GM18498 (cell line): ENCODE measurements around the gene PODNL1.
"Not testable (repeated sequence)": the region's sequence is repeated elsewhere in the genome, so short reads cannot be mapped to it uniquely, and the experiment has no call there.

Experiments
- ATAC-seq: cut with Tn5 transposase; IDR thresholded peaks from one replicate; pipeline ENCODE4 v1.9.1; 2021; ENCODE audit warnings: mild to moderate bottlenecking, moderate library complexity; ENCODE audit not compliant: unreplicated experiment

The PODNL1 gene

DNA sequence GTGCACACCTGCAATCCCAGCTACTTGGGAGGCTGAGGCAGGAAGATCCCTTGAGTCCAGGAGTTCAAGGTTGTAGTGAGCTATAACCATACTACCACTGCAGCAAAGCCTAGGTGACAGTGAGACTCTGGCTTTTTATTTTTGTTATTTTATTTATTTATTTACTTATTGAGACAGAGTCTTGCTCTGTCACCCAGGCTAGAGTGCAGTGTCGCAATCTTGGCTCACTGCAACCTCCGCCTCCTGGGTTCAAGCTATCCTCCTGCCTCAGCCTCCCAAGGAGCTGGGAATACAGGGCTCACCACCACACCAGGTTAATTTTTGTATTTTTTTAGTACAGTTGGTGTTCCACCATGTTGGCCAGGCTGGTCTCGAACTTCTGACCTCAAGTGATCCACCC lies 35.3 kb upstream of the PODNL1 start:
- ATAC-seq: not testable (repeated sequence)

DNA sequence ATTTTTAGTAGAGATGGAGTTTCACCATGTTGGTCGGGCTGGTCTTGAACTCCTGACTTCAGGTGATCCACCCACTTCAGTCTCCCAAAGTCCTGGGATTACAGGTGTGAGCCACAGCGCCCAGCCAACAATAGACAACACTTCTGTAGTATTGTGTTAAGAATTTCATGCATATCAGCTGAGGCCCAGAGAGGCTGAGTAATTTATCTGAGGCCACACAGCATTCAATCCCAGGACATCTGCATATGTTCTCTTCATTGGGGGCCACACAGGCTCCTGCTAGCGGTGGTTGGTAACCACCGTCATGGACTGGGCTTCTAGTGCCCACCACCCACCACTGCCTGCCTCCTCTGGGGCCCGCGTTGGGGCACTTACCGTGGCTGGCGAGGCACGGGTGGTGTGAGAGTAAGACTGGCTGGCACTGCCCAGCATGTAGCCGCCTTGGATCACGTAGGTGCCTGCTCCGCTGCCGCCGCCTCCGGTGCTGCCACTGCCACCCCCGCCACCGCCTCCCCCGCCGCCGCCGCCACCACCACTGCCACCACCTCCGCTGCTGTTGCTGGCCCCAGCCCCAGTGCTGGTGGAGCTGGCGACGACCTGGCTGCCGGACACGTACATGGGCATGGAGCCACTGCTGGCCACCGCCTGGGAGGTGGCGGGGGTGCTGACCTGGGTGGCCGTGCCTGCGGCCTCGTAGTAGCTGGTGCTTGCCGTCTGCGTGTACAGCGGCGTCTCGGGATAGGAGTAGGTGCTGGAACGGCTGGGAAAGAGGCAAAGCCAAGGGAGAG lies 34.3 kb upstream of the PODNL1 start:
- no peak for ATAC-seq

- not testable (repeated sequence) for ATAC-seq
These were observed 33.7 kb upstream of the PODNL1 start for GRCh38 chr19:13971868-13972267.

DNA sequence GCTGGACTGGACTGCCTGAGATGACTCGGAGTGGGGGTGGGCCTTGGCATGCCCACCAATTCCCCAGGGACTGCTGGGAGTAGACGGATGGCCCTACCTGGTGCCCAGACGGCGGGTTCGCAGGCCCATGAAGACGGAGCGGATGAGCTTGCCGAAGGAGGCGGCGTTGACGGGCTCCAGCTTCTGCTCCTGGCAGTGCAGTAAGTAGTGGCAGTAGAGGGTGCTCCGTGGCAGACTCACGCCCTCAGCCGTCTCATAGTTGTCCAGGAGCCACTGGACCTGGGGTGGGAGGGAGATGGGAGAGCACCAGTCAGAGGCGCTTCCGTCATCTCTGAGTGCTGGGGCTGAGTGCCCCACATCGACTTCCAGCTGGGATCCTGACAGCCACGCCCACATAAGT lies 31.7 kb upstream of the PODNL1 start:
- no peak for ATAC-seq

DNA sequence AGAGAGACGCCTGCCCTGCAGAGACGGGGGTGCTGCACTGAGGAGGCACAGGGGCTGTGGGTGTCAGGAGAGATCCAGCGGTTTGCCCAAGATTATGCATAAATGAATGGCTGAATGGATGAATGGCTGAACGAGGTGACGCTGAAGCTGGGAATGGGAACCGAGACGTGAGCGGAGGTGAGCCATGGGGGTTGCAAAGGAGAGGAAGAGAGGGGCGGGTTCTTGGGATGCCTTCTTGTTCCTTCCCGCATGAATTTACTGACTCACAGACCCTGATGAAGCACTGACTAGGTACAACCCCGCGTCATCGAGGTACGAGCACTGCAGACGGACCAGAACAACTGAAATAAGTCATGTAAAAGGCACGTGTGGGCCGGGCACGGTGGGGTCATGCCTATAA lies 30.8 kb upstream of the PODNL1 start:
- ATAC-seq: no peak

DNA sequence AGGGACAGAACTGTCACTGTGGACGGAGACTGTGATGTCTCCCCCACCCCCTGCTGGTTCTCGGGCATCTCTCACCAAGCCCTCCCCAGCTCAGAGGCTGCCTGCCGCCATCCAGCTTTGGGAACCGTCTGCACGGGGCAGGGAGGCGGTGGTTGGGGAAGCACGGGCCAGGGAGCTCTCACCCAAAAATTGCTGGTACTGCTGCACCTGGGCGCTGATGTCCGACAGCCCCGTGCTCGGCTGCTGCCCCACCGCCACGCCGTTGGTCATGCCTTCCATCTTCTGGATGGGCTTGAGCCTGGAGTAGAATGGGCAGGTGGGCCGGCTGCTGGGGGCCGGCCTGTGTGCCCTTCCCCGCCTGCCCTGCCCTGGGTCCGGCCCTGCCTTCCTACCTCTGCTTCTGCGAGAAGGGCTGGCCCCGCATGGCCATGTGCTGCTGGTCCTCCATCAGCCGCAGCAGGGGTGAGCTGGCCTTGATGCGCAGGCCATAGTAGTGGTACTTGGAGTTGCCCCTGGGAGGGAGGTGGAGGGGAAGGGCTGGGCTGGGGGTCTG lies 30.2 kb upstream of the PODNL1 start:
- ATAC-seq: no peak

DNA sequence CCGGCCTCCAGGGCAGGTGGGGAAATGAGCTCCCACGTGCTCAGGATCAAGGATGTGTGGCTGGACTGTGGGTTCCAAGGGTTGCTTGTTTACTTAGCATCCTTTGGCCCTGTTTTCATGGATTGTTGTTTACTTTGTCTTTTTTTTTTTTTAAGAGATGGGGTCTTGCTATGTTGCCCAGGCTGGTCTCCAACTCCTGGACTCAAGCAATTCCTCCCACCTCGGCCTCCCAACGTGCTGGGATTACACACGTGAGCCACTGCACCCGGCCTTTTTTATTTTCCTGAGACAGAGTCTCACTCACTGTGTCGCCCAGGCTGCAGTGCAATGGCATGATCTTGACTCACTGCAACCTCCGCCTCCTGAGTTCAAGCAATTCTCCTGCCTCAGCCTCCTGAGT lies 29.0 kb upstream of the PODNL1 start:
- not testable (repeated sequence) for ATAC-seq

DNA sequence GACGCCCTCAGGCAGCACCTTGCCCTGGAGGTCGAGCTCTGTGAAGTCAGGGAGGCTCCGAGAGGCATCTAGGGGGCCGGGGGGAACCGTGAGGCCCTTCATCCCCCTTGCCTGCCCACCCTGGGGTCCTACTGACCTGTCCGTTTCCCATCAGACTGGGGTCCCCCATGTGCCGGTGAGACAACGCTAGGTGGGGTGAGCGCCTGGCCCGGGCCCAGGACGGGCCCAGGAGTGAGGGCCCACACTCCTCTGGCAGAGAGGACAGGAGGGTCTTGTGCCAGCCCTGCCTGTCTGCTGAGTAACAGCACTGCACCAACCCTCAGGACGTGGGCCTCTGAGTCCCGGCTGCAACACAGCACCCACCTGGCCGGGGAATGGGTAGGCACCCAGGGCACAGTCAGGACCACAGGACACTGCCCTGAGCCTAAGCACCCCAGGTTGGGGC lies 28.5 kb upstream of the PODNL1 start:
- no peak for ATAC-seq

GRCh38 chr19:13965926-13966683 lies 27.9 kb upstream of the PODNL1 start:
- ATAC-seq: no peak

DNA sequence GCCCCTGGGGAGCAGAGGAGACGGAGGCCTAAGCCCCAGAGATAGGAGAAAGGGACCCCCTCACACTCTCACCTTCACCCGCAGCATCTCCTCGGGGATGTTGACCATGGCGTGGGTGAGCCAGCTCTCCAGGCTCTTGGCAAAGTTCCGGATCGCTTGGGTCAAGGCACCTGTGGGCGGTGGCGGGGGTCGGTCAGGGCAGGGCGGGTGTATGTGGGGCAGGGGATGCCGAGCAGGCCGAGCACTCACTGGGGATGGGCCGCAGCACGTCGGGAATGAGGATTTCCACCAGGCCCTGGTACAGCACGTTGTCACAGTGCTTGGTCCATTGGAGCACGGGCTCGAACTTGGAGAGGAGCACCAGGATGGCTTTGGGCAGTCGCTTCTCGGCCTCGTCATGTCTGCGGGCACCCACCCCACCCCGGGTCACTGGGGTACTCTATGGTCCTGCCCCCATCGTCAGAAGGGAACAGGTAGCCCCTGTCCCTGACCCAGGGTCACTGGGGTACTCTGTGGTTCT lies 27.2 kb upstream of the PODNL1 start:
- ATAC-seq: no peak

- ATAC-seq: no peak
These were observed 26.6 kb upstream of the PODNL1 start for GRCh38 chr19:13964776-13965175.

DNA sequence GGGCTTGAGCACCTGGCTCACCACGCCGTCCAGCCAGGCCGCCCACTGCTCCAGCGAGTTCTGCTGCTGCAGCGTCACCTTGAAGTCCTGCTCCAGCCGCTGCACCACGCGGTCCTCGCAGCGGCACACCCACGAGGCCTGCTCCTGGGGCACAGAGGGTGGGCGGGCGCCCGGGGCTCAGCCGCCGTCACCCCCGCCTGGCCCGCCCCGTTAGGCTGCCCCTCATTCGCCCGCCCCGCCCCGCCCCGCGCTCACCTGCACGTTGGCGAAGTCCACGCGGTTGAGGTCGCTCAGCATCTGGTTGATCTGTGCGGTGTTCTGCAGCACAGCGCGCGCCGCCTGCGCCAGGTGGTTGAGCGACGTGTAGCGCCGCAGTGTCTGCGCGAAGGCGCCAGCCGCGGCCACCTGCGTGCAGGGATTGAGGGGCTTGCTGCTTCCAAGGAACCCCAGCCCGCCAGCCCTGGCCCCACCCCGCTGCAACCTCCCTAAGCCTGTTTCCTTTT lies 25.4 kb upstream of the PODNL1 start:
- no peak for ATAC-seq

DNA sequence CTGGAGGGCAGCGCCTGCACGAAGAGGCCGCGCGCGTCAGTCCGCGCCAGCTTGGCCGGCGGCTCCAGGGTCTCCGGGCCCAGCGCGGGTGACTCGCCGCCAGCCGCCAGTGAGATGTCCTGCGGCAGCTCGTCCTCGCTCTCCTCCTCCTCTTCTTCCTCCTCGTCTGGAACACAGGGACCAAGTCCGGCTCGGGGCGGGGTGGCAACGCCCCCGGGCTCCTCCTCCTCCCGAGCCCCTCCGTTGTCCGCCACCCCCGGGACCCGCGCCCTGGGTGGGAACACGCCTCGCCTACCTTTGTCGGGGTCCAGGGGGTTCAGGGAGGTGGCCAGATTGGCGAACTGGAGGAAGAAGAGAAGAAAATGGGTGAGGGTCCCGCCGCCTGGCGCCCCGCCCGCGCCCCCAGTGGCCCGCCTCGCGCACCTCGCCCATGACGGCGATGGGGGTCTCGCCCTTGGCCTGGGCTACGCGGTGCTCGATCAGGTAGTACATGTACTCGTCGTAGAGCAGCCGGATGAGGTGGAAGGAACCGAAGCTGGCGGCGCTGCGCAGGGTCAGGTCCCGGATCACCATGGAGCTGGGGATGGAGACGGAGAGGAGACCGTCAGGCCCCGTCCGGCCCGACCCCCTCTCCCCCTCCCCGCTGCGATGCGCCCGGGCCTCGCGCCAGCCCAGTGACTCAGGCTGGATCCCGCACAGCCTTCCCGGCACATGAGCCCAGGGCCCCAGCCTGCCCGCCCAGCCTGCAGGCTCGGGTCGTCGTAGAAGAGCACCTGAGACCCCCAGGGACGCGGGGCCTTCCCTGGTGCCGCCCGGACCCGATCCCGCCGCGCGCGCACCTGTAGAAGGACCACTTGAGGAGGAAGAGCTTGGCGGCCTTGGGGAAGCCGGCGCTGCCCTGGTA lies 24.7 kb upstream of the PODNL1 start:
- no peak for ATAC-seq

GRCh38 chr19:13961826-13962698 lies 23.8 kb upstream of the PODNL1 start:
- ATAC-seq: no peak

DNA sequence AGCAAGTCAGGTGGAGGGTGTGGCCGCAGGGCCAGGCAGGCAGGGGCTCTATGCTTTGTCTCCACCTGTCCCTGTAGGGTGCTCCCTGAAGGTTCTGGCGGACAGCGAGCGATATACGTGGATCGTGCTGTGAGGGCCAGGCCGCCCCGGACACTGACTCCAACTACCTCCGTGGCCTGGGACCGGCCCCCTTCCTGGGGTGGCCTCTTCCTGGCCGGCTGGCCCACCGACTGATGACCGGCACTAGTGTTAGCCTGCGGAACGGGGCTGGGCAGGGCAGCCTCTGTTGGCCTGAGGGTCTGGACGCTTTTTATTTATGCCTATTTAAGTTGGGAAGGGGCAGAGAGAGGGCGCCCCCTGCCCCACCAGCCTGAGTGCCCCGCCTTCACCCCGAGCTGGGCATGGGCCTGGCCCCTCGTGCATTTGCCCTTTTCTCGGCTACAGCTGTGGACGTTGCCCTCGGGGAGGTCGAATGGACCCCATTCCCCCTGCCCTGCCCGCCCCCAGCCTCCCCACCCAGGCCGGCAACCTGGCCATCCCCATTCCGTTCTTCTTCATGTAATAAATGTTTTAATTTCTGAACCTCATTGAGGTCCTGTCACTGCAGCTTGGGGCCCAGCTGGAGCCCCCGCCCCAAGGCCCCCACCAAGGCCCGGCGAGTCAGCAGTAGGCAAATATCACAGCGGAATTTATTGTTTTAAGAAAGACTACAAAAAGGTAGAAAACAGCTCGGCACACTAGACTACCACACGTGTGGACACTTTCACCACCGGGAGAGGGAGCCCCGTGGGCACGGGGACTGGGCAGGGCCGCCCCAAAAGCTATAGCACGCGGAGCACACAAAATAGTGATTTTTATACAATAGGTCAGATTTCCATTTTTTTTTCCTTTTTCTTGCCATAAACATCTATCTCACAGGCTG lies 22.9 kb upstream of the PODNL1 start:
- ATAC-seq: no peak

DNA sequence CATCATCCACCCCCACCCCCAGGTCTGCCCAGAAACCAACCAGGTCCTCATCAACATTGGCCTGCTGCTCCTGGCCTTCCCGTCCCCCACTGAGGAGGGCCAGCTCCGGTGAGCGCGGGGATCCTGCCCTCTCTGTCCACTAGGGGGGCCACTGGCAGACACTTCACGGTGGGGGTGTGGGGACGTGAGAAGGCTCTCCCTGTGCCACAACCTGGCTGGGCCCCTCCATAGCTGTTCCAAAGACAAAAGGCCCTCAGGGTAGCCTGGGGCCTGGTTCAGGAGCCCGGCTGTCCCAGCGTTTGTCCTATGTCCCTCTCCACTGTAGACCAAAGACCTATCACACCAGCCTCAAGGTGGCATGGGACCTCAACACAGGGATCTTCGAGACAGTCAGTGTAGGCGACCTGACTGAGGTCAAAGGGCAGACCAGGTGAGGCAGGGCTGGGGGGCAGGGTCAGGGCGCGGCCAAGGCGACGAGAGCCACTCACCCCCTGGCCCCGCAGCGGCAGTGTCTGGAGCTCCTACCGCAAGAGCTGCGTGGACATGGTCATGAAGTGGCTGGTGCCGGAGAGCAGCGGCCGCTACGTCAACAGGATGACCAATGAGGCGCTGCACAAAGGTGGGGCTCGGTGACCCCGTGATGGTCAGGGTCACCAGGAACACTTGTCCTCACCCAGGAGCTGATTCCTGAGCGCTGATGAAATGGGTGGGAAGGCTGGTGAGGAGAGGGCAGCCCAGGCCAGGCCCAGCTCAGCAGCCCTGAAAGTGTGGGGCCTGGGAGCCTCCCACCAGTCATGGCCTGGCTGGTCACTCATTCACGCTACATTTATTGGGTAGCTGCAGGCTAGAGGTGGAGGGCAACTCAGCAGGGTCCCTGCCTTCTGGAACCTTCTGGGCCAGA lies 22.0 kb upstream of the PODNL1 start:
- ATAC-seq: no peak

DNA sequence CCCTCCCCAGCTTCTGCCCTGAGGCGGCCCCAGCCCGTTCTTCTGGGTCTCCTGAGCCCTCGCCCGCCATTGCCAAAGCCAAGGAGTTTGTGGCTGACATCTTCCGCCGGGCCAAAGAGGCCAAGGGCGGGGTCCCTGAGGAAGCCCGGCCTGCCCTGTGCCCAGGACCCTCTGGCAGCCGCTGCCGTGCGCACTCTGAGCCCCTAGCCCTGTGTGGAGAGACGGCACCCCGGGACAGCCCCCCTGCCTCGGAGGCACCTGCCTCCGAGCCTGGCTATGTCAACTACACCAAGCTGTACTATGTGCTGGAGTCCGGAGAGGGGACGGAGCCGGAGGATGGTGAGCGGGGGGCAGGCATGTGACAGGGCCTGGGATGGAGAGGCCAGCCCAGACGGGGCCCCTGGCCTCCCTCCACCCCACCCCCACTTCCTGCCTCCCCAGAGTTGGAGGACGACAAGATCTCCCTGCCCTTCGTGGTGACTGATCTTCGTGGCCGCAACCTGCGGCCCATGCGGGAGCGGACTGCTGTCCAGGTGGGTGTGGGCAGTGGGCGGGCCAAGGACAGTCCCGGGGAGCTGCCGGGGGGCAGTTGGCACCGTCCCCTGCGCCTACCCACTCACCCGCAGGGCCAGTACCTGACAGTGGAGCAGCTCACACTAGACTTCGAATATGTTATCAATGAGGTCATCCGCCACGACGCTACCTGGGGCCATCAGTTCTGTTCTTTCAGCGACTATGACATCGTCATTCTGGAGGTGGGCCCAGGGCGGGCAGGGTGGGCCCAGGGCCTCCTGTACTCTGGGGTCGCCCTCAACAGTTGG lies 21.1 kb upstream of the PODNL1 start:
- no peak for ATAC-seq
